HEK293 (cell line): Measurements from ENCODE around the gene CS.

Experiments used
- CTCF ChIA-PET: fragments of 350-600 bp; formaldehyde crosslinking; extraction: SDS; loops from one replicate; lab custom pipeline; 2021; ENCODE audit warnings: antibody characterized with exemption; lab: Yijun Ruan, JAX
- POLR2A ChIA-PET: fragments of 300-600 bp; formaldehyde crosslinking; extraction: SDS; loops from one replicate; lab custom pipeline; 2020; ENCODE audit warnings: antibody characterized with exemption, inconsistent platforms; lab: Yijun Ruan, JAX
- H3K27ac ChIP-seq: fragments of 200-500 bp; sonication (Bioruptor generic); 2 replicates; pipeline ENCODE4 v1.5.1; 2014; ENCODE audit warnings: low read depth, low read length, control low read depth, inconsistent platforms; ENCODE audit errors: extremely low read depth
- H3K36me3 ChIP-seq, 2 experiments: fragments of 200-500 bp in 1 of 2; sonication (Bioruptor generic) in 1 of 2; 1 replicate in 1 of 2; 2 replicates in 1 of 2; pipeline ENCODE4 v1.5.1; 2014 to 2017; ENCODE audit warnings: inconsistent platforms in 2 of 2, low read length in 2 of 2; ENCODE audit not compliant: control insufficient read depth in 2 of 2, insufficient read depth in 1 of 2
- H3K4me1 ChIP-seq: fragments of 200-500 bp; sonication (Bioruptor generic); 2 replicates; pipeline ENCODE4 v1.5.1; 2014; ENCODE audit warnings: mild to moderate bottlenecking, low read length, inconsistent platforms; ENCODE audit not compliant: control insufficient read depth, insufficient read depth
- H3K4me3 ChIP-seq: 2 replicates; pipeline ENCODE4 v1.5.1; 2011; ENCODE audit warnings: low read depth, mild to moderate bottlenecking, control low read depth, low read length, moderate library complexity
- H3K9me3 ChIP-seq: fragments of 200-500 bp; sonication (Bioruptor generic); 2 replicates; pipeline ENCODE4 v1.5.1; 2014; ENCODE audit warnings: low read depth, low read length, inconsistent platforms; ENCODE audit not compliant: control insufficient read depth, insufficient read depth
- HIC1 ChIP-seq: fragments of 450-650 bp; formaldehyde crosslinking; IDR thresholded peaks from 2 replicates; pipeline ENCODE4 v1.5.1; 2016; ENCODE audit warnings: missing biosample characterization, missing genetic modification characterization
- HOXD13 ChIP-seq: sonication (generic); formaldehyde crosslinking; IDR thresholded peaks from 2 replicates; pipeline ENCODE4 v1.8.0; 2022; ENCODE audit warnings: missing genetic modification reagents, borderline replicate concordance
- SCRT2 ChIP-seq: fragments of 450-650 bp; formaldehyde crosslinking; IDR thresholded peaks from 2 replicates; pipeline ENCODE4 v1.5.1; 2016; ENCODE audit warnings: missing biosample characterization, missing genetic modification characterization
- SP7 ChIP-seq: fragments of 450-650 bp; formaldehyde crosslinking; IDR thresholded peaks from 2 replicates; pipeline ENCODE4 v1.5.1; 2016; ENCODE audit warnings: missing biosample characterization, missing genetic modification characterization
- ZFHX2 ChIP-seq: fragments of 450-650 bp; formaldehyde crosslinking; conservative IDR thresholded peaks from 2 replicates; pipeline ENCODE4 v1.5.1; 2016; ENCODE audit warnings: missing biosample characterization, missing genetic modification characterization
- ZFP41 ChIP-seq: fragments of 450-650 bp; formaldehyde crosslinking; IDR thresholded peaks from 2 replicates; pipeline ENCODE4 v1.5.1; 2016; ENCODE audit warnings: missing biosample characterization, missing genetic modification characterization, borderline replicate concordance
- ZIC2 ChIP-seq: fragments of 450-650 bp; formaldehyde crosslinking; IDR thresholded peaks from 2 replicates; pipeline ENCODE4 v1.5.1; 2016; ENCODE audit warnings: missing biosample characterization, missing genetic modification characterization
- ZNF18 ChIP-seq: fragments of 450-650 bp; formaldehyde crosslinking; IDR thresholded peaks from 2 replicates; pipeline ENCODE4 v1.5.1; 2016; ENCODE audit warnings: missing biosample characterization, missing genetic modification characterization
- ZNF37A ChIP-seq: fragments of 450-650 bp; IDR thresholded peaks from 2 replicates; pipeline ENCODE4 v1.5.1; 2018; ENCODE audit warnings: missing biosample characterization, missing genetic modification characterization
- ZNF510 ChIP-seq: fragments of 450-650 bp; formaldehyde crosslinking; IDR thresholded peaks from 2 replicates; pipeline ENCODE4 v1.5.1; 2018; ENCODE audit warnings: mild to moderate bottlenecking, missing genetic modification characterization, missing biosample characterization; ENCODE audit not compliant: insufficient replicate concordance
- ZNF549 ChIP-seq: fragments of 450-650 bp; IDR thresholded peaks from 2 replicates; pipeline ENCODE4 v1.5.1; 2018; ENCODE audit warnings: missing biosample characterization, missing genetic modification characterization, mild to moderate bottlenecking, inconsistent platforms, moderate library complexity
- ZNF560 ChIP-seq: fragments of 450-650 bp; formaldehyde crosslinking; IDR thresholded peaks from 2 replicates; pipeline ENCODE4 v1.5.1; 2017; ENCODE audit warnings: missing biosample characterization, missing genetic modification characterization, borderline replicate concordance
- ZNF707 ChIP-seq: fragments of 450-650 bp; formaldehyde crosslinking; IDR thresholded peaks from 2 replicates; pipeline ENCODE4 v1.5.1; 2016; ENCODE audit warnings: missing biosample characterization, missing genetic modification characterization
- ZNF791 ChIP-seq: fragments of 450-650 bp; formaldehyde crosslinking; IDR thresholded peaks from 2 replicates; pipeline ENCODE4 v1.5.1; 2016; ENCODE audit warnings: missing biosample characterization, missing genetic modification characterization
- ZSCAN16 ChIP-seq: fragments of 450-650 bp; formaldehyde crosslinking; IDR thresholded peaks from 2 replicates; pipeline ENCODE4 v1.5.1; 2016; ENCODE audit warnings: missing biosample characterization, missing genetic modification characterization
- ZSCAN4 ChIP-seq: fragments of 450-650 bp; formaldehyde crosslinking; IDR thresholded peaks from 2 replicates; pipeline ENCODE4 v1.5.1; 2017; ENCODE audit warnings: missing biosample characterization, missing genetic modification characterization

The CS gene

GRCh38 chr12:56256326-56256960, 43.7 kb downstream of the CS start (continued):
- peak; percentile 27; the same call in 1 of the 2 replicates for TF ChIP-seq ZFHX2 (tag by site-specific recombination)

GRCh38 chr12:56255671-56256070, 44.5 kb downstream of the CS start:
- ChIA-PET CTCF (interaction anchor here (0.6 to 2.3 kb wide), 8 partner anchors 8 to 136 kb away, joined by 3 to 10 read pairs (median 5); partner anchors contain the start of gene SMARCC2), POLR2A (interaction anchor here (0.6 to 3.5 kb wide), 2 partner anchors 12 to 54 kb away, joined by 4 to 26 read pairs; partner anchors contain the start of gene COQ10A)
- no peaks in the 10 kb centered on the region for H3K9me3 ChIP-seq
- peaks cover 13% of the 10 kb centered on the region for H3K4me1 ChIP-seq
- peaks cover 38 to 61% of the 10 kb centered on the region in 2 experiments for H3K36me3 ChIP-seq
- no peak overlapping the region for H3K27ac ChIP-seq
- no peak for TF ChIP-seq ZNF549 (tag by site-specific recombination)
- TF ChIP-seq ZNF791 (tag by site-specific recombination), result no peak
- TF ChIP-seq ZIC2, result peak; percentile 24; the same call in 1 of the 2 replicates
- no peak overlapping the region for H3K4me3 ChIP-seq

- H3K27ac ChIP-seq, result no peak overlapping the region
- H3K36me3 ChIP-seq, result peaks cover 54 to 82% of the 10 kb centered on the region in 2 experiments
- no peak overlapping the region for H3K4me3 ChIP-seq
- POLR2A ChIA-PET, result interaction anchor here (1.7 kb wide), 1 partner anchor 14 kb away, joined by 6 read pairs; the partner anchor contains the start of gene COQ10A
- CTCF ChIA-PET, result interaction anchor here (0.6 to 1.4 kb wide), 5 partner anchors 14 to 223 kb away, joined by 3 to 5 read pairs (median 4); partner anchors contain the start of genes COQ10A and SPRYD4
- TF ChIP-seq ZFP41 (tag by site-specific recombination) (no peak), HOXD13 (no peak), ZNF510 (tag by site-specific recombination) (no peak), ZNF560 (tag by site-specific recombination) (no peak), ZSCAN4 (tag by site-specific recombination) (no peak), SCRT2 (no peak), ZNF18 (no peak), ZNF37A (tag by site-specific recombination) (no peak), ZSCAN16 (tag by site-specific recombination) (no peak), ZNF707 (tag by site-specific recombination) (no peak), HIC1 (tag by site-specific recombination) (no peak), SP7 (tag by site-specific recombination) (no peak)
- H3K4me1 ChIP-seq, result peaks cover 9% of the 10 kb centered on the region
- no peaks in the 10 kb centered on the region for H3K9me3 ChIP-seq
Measured at GRCh38 chr12:56253091-56253490, 47.0 kb downstream of the CS start.
